GM12878 (cell line): ENCODE measurements around the gene ZNF652. TPM values are rescaled to one million over a fixed set of nuclear protein-coding genes. Genes with fewer than 3 reads are reported as not detected.

Experiments
- ATAC-seq: fragments of 200-7000 bp; cut with Tn5 transposase; 3 replicates; pipeline ENCODE4 v1.9.1; 2020; ENCODE audit warnings: mild to moderate bottlenecking, moderate library complexity
- BruUV-seq: library from RNA; stranded (reverse); fragments of 400-500 nt; replicated peaks from 2 replicates; lab custom pipeline; 2021; lab: Mats Ljungman, UMichigan
- CTCF ChIA-PET: fragments of 300-600 bp; sonication (Branson Sonifier 250); formaldehyde crosslinking; extraction: SDS; loops from one replicate; lab custom pipeline; 2021; ENCODE audit warnings: inconsistent platforms; lab: Yijun Ruan, JAX
- POLR2A ChIA-PET: fragments of 350-600 bp; formaldehyde crosslinking; extraction: SDS; loops from one replicate; lab custom pipeline; 2021; ENCODE audit warnings: inconsistent platforms; lab: Charles Lee
- RAD21 ChIA-PET: fragments of 300-600 bp; sonication (Branson Sonifier 250); formaldehyde crosslinking; loops from one replicate; lab custom pipeline; 2023; ENCODE audit warnings: antibody characterized with exemption; ENCODE audit not compliant: unreplicated experiment; lab: Charles Lee
- SMC1A ChIA-PET: fragments of 300-600 bp; sonication (Branson Sonifier 250); formaldehyde crosslinking; loops from one replicate; lab custom pipeline; 2023; ENCODE audit not compliant: unreplicated experiment, uncharacterized antibody; lab: Charles Lee
- DNase-seq: peaks from one replicate; pipeline ENCODE4 v3.0.0-alpha.2; 2011; ENCODE audit warnings: low read depth, low spot score
- FAIRE-seq: peaks from 3 replicates; lab custom pipeline; 2011; peaks lifted over from hg19 to GRCh38; lab: Jason Lieb, UNC
- H2AFZ ChIP-seq: 2 replicates; pipeline ENCODE4 v1.6.0; 2011; ENCODE audit warnings: low read depth, low read length, control low read depth; ENCODE audit not compliant: control insufficient read depth
- H3K27ac ChIP-seq: 2 replicates; pipeline ENCODE4 v1.5.1; 2011; ENCODE audit warnings: control low read depth; ENCODE audit not compliant: control insufficient read depth, insufficient read depth
- H3K27me3 ChIP-seq, 2 experiments: replicated peaks in 1 of 2; 2 replicates each; pipeline versions ENCODE4 v1.6.0 to v1.6.1; 2011; ENCODE audit warnings: low read length in 1 of 2; ENCODE audit not compliant: control insufficient read depth in 2 of 2, insufficient read depth in 2 of 2
- H3K36me3 ChIP-seq, 2 experiments: 2 replicates each; pipeline ENCODE4 v1.5.1; 2011; ENCODE audit warnings: low read length in 1 of 2; ENCODE audit not compliant: control insufficient read depth in 2 of 2, insufficient read depth in 2 of 2
- H3K4me1 ChIP-seq: 2 replicates; pipeline ENCODE4 v1.6.1; 2011; ENCODE audit warnings: mild to moderate bottlenecking, low read length, moderate library complexity, mixed read lengths; ENCODE audit not compliant: control insufficient read depth, insufficient read depth
- H3K4me2 ChIP-seq: 2 replicates; pipeline ENCODE4 v1.6.0; 2011; ENCODE audit warnings: control low read depth; ENCODE audit not compliant: control insufficient read depth, insufficient read depth
- H3K4me3 ChIP-seq: fragments of 200-600 bp; sonication (generic); 2 replicates; pipeline ENCODE4 v1.5.1; 2016
- H3K79me2 ChIP-seq: 2 replicates; pipeline ENCODE4 v1.6.0; 2011; ENCODE audit warnings: low read length; ENCODE audit not compliant: control insufficient read depth, insufficient read depth
- H3K9ac ChIP-seq: 2 replicates; pipeline ENCODE4 v1.8.0; 2011; ENCODE audit warnings: low read length, control low read depth, mixed read lengths; ENCODE audit not compliant: control insufficient read depth, insufficient read depth
- H3K9me3 ChIP-seq: replicated peaks from 3 replicates; pipeline ENCODE4 v1.5.1; 2011; ENCODE audit warnings: mild to moderate bottlenecking, low read length; ENCODE audit not compliant: control insufficient read depth, insufficient read depth
- H4K20me1 ChIP-seq: 2 replicates; pipeline ENCODE4 v1.6.0; 2011; ENCODE audit not compliant: control insufficient read depth, insufficient read depth
- HCFC1 ChIP-seq: fragments of 150-350 bp; IDR thresholded peaks from 2 replicates; pipeline ENCODE4 v1.6.1; 2014; ENCODE audit warnings: low read length
- HDGF ChIP-seq: fragments of 450-650 bp; IDR thresholded peaks from 2 replicates; pipeline ENCODE4 v1.6.1; 2016; ENCODE audit warnings: antibody characterized with exemption
- HSF1 ChIP-seq: fragments of 150-350 bp; IDR thresholded peaks from 2 replicates; pipeline ENCODE4 v1.6.1; 2014; ENCODE audit warnings: mild to moderate bottlenecking, low read depth, low read length
- IKZF1 ChIP-seq: fragments of 450-650 bp; conservative IDR thresholded peaks from 2 replicates; pipeline ENCODE4 v1.6.1; 2017; ENCODE audit warnings: antibody characterized with exemption, mild to moderate bottlenecking
- IRF3 ChIP-seq: fragments of 450-650 bp; IDR thresholded peaks from 2 replicates; pipeline ENCODE4 v1.6.1; 2014; ENCODE audit warnings: mild to moderate bottlenecking
- NKRF ChIP-seq: fragments of 450-650 bp; conservative IDR thresholded peaks from 2 replicates; pipeline ENCODE4 v1.6.1; 2017; ENCODE audit warnings: mild to moderate bottlenecking, moderate library complexity
- NR2C2 ChIP-seq: IDR thresholded peaks from 2 replicates; pipeline ENCODE4 v1.6.1; 2011; ENCODE audit warnings: borderline replicate concordance, low read depth; ENCODE audit not compliant: control insufficient read depth, insufficient read length
- PAX5 ChIP-seq: IDR thresholded peaks from 2 replicates; pipeline ENCODE4 v1.6.1; 2011; ENCODE audit warnings: low read depth, low read length, borderline replicate concordance
- PKNOX1 ChIP-seq: fragments of 450-650 bp; IDR thresholded peaks from 2 replicates; pipeline ENCODE4 v1.6.1; 2016; ENCODE audit warnings: mild to moderate bottlenecking
- POLR2A ChIP-seq: IDR thresholded peaks from 2 replicates; pipeline ENCODE4 v1.6.1; 2011; ENCODE audit warnings: low read depth, mild to moderate bottlenecking, low read length
- SUZ12 ChIP-seq: fragments of 200-600 bp; sonication (generic); IDR thresholded peaks from one replicate; pipeline ENCODE4 v1.6.1; 2018; ENCODE audit warnings: antibody characterized with exemption, mild to moderate bottlenecking; ENCODE audit not compliant: unreplicated experiment
- ZNF592 ChIP-seq: fragments of 450-650 bp; IDR thresholded peaks from 2 replicates; pipeline ENCODE4 v1.6.1; 2017; ENCODE audit warnings: mild to moderate bottlenecking, moderate library complexity
- WGBS: methylation state at CpG from one replicate; pipeline ENCODE4 v1.1.6; 2016; ENCODE audit warnings: low lambda C conversion rate; ENCODE audit not compliant: insufficient replicate concordance, insufficient coverage; ENCODE audit errors: missing lambda C conversion rate; 5-methylcytosine and 5-hydroxymethylcytosine counted together
- in situ Hi-C: fragments of 300-500 bp; cut with MboI; formaldehyde crosslinking; loops from 9 replicates; pipeline ENCODE4 v1.14.3; 2018; ENCODE audit warnings: mixed read lengths
- intact Hi-C: fragments of 100-400 bp; cut with micrococcal nuclease; formaldehyde crosslinking; loops from one replicate; pipeline ENCODE4 v1.14.2; 2022; ENCODE audit not compliant: unreplicated experiment
- polyA plus RNA-seq, 11 experiments: library from polyadenylated mRNA; depleted of rRNA in 4 of 11; unstranded in 6 of 11; stranded (reverse) in 5 of 11; fragments of >200 nt; fragmentation: Nextera tagmentation in 4 of 11; fragmentation: Illumina TruSeq in 1 of 11; extraction: Ambion mirVana in 4 of 11; extraction: Trizol in 1 of 11; gene quantifications; 1 replicate in 1 of 11; 2 replicates in 10 of 11; pipeline versions ENCODE4 v1.2.1 to v1.2.3, GENCODE V29; 2011 to 2016; ENCODE audit warnings: inconsistent platforms in 2 of 11, missing spikeins in 2 of 11, low read depth in 1 of 11
- total RNA-seq, 4 experiments: library from RNA; depleted of rRNA in 3 of 4; stranded (reverse); fragments of >200 nt in 3 of 4; fragmentation: Illumina TruSeq in 1 of 4; extraction: Trizol in 1 of 4; gene quantifications; 2 replicates each; pipeline versions ENCODE4 v1.2.1 to v1.2.3, GENCODE V29; 2013 to 2021

The ZNF652 gene
- total and polyA plus RNA-seq, 10 of the 15 experiments (the other 5 are each of a cell fraction or from before 2014, with no cell fraction given), result 3.4 to 13.1 (median 8.7) TPM

- RAD21 ChIA-PET, result interaction anchor here (1.4 kb wide), 1 partner anchor 62 kb away, joined by 3 read pairs; no protein-coding TSS in a partner anchor
- POLR2A ChIA-PET, result interaction anchor here (0.7 kb wide), 1 partner anchor 185 kb away, joined by 8 read pairs; no protein-coding TSS in a partner anchor
- H3K9ac ChIP-seq, result no peak overlapping the region
- TF ChIP-seq POLR2A (no peak), SUZ12 (no peak), HSF1 (no peak), PAX5 (no peak), ZNF592 (no peak), IRF3 (no peak), NKRF (no peak), HDGF (no peak), NR2C2 (no peak), IKZF1 (no peak), PKNOX1 (no peak), HCFC1 (no peak)
Observed at GRCh38 chr17:49254066-49254465, 108.0 kb downstream of the ZNF652 start.

More at GRCh38 chr17:49254066-49254465, 108.0 kb downstream of the ZNF652 start:
- FAIRE-seq, result no peak
- Histone ChIP-seq H2AFZ (no peak overlapping the region), H3K9me3 (no peaks in the 10 kb centered on the region), H3K79me2 (no peaks in the 10 kb centered on the region), H3K4me3 (no peak overlapping the region), H3K4me2 (no peak overlapping the region), H3K27me3 (peaks cover 0 to 2% of the 10 kb centered on the region in 2 experiments; a peak in 2 of 4 replicates), H4K20me1 (no peaks in the 10 kb centered on the region), H3K4me1 (no peaks in the 10 kb centered on the region), H3K36me3 (no peaks in the 10 kb centered on the region), H3K27ac (no peak overlapping the region)
- BruUV-seq, result no TSS peak
- intact Hi-C loops (no loop called here), in situ Hi-C loops (no loop called here)
- 28% methylated on average over 4 of the region's 4 CpGs for WGBS
- no peak for ATAC-seq
- DNase-seq, result no peak
- ChIA-PET SMC1A (no interaction called here), CTCF (interaction anchor here (1.0 kb wide), 1 partner anchor 114 kb away, joined by 3 read pairs; no protein-coding TSS in a partner anchor)
